ENCODE data around the gene MMP28.

Gene MMP28

GRCh38 chr17:35795007-35795870, at the start of gene MMP28:
Gene MMP28, minus strand, starts transcription at chr17:35795641. Its CDS starts 264 bp downstream, at chr17:35795377.
- DNase-seq (ENCODE audit: low read depth in 2 of 2, low spot score in 1 of 2), result no peak

- no peak for DNase-seq (ENCODE audit: low read depth in 2 of 2, low spot score in 1 of 2)
These were observed 49.1 kb upstream of the MMP28 start for GRCh38 chr17:35844547-35844946.

- no peak for DNase-seq (ENCODE audit: low read depth in 2 of 2, low spot score in 1 of 2)
These were observed 48.3 kb upstream of the MMP28 start for GRCh38 chr17:35843698-35844097.

DNA sequence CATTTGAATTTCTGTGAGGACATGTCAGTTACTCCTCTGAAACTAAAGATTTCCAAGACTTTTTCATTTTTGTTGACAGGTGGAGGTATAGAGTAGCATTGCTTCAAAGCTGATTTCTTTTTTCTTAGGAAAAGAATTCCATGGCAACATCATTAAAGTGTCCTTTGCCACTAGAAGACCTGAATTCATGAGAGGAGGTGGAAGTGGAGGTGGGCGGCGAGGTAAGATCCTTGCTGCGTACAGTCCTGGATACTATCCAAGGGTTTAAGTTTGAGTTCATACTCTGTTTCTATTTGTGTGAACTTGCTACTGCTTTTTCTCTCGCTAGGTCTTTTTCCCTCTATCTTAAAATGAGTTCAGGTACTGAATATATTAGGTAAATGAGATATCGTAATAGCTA, 46.8 kb upstream of the MMP28 start:
- no peak for DNase-seq (ENCODE audit: low read depth in 2 of 2, low spot score in 1 of 2)

DNA sequence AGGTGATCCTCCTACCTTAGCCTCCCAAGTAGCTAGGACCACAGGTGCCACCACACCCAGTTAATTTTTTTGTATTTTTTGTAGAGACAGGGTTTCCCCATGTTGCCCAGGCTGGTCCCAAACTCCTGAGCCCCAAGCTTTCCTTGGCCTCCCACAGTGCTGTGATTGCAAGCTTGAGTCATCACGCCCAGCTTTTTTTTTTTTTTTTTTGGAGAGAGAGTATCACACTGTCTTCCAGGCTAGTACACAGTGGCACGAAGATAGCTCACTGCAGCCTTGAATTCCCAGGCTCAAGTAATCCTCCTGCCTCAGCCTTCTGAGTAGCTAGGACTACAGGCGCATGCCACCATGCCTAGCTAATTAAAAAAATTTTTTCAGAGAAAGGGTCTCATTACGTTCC, 46.1 kb upstream of the MMP28 start:
- DNase-seq (ENCODE audit: low read depth in 2 of 2, low spot score in 1 of 2), result no peak

DNA sequence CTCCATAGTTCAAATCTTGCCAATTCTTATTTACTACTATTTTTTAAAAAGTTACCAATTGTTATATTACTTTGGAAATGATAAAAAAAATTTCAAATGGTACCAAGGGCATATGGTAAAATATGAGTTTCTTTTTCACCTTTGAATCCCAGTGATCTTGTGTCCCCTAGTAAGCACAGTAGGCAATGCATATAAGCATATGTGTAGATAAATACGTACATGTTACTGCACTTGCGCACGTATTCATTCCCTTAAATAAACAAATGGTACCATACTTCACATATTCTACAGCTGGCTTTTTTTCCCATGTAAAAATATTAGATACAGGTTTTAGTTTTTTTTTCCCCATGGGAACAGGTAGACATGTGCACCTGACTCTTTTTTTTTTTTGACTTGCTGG, 45.7 kb upstream of the MMP28 start:
- no peak for DNase-seq (ENCODE audit: low read depth in 2 of 2, low spot score in 1 of 2)

DNA sequence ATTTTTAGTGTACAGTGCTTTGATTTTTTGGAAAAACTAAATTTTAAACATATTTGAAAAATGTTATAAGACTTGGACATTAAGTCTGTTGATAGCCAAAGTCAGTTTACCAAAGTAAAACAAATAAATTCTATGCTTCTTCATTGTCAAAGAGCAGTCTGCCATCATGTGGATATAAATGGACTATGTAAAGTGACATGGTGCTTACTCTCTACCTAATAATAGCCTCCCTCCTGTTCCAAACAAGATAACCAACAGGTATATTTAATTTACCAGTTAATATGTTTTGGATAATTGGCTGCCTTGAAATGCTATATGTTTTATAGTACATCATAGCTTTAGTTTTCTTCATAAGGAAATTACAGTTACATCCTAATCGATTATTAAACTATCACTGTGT, 29.8 kb upstream of the MMP28 start:
- DNase-seq (ENCODE audit: low read depth in 2 of 2, low spot score in 1 of 2), result no peak

- no peak for DNase-seq (ENCODE audit: low read depth in 2 of 2, low spot score in 1 of 2)
These were observed 25.9 kb upstream of the MMP28 start for GRCh38 chr17:35821308-35821707.

DNA sequence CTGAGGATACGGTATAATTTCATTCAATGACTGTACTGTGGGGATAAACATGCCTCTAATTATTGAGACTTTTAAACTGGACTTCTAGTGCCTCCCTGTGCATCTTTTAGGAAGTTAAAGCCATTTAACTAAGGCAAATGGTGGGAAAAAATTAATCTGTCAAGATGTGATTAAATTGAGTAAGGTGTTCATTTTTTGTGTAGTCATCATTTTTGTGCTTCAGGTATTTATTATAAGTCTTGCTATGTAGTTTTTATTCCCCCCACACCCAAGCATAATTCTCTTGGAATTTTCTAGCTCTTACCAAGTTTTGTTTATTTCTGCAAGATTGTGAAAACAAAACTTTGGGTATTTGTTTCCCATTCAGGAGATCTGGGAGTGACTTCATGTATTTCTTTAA, 24.0 kb upstream of the MMP28 start:
- DNase-seq (ENCODE audit: low read depth in 2 of 2, low spot score in 1 of 2), result no peak

- no peak for DNase-seq (ENCODE audit: low read depth in 2 of 2, low spot score in 1 of 2)
These were observed 21.8 kb upstream of the MMP28 start for GRCh38 chr17:35817196-35817595.

DNA sequence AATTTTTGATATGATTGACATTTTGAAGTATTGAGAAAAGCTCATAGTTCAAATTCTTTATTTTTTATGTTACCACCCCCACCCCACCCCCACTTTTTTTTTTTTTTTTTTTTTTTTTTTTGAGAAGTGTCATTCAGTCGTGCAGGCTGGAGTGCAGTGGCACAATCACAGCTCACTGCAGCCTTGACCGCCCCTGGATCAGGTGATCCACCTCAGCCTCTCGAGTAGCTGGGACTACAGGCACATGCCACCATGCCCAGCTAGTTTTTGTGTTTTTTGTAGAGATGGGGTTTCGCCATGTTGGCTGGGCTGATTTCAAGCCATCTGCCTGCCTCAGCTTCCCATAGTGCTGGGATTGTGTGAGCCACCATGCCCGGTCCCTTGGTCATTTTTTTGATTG, 21.3 kb upstream of the MMP28 start:
- no peak for DNase-seq (ENCODE audit: low read depth in 2 of 2, low spot score in 1 of 2)

GRCh38 chr17:35812456-35812855, 17.0 kb upstream of the MMP28 start:
- DNase-seq (ENCODE audit: low read depth in 2 of 2, low spot score in 1 of 2), result no peak

- no peak for DNase-seq (ENCODE audit: low read depth in 2 of 2, low spot score in 1 of 2)
These were observed 16.3 kb upstream of the MMP28 start for GRCh38 chr17:35811759-35812158.

- no peak for DNase-seq (ENCODE audit: low read depth in 2 of 2, low spot score in 1 of 2)
These were observed 14.5 kb upstream of the MMP28 start for GRCh38 chr17:35809855-35810461.

- DNase-seq (ENCODE audit: low read depth in 2 of 2, low spot score in 1 of 2), result peak; percentile 85 to 91
These were observed 13.8 kb upstream of the MMP28 start, which contains the start of gene TAF15 for GRCh38 chr17:35808962-35809854. Gene TAF15, plus strand, starts transcription at chr17:35809484. Its CDS starts 86 bp downstream, at chr17:35809570.

GRCh38 chr17:35808240-35808961, 13.0 kb upstream of the MMP28 start:
- no peak for DNase-seq (ENCODE audit: low read depth in 2 of 2, low spot score in 1 of 2)

- no peak for DNase-seq (ENCODE audit: low read depth in 2 of 2, low spot score in 1 of 2)
These were observed 12.1 kb upstream of the MMP28 start for GRCh38 chr17:35807371-35808144.

DNA sequence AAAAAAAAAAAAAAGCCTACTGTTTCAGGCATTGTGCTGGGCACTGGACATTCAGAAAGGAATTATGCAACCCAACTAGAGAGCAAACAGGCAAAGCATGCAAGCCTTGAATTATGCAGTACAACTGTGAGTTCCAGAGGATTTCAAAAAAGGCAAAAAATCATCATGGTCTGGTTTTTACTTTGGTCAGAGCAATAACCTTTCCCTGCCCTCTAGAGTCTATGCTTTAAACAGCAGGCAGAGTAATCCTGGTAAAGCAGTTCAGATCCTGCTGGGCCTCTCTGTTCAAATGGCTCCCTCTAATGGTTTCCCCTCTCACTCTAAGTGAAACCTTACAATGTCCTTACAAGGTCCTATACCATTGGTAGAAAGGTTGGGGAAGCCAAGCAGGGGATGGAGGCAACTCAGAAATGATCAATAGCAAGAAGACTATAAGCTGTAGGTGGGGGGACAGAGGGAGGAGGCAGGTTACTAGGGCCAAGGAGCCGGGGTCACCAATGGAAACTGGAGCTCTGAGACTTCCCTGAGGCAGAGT, 9.3 kb upstream of the MMP28 start:
- DNase-seq (ENCODE audit: low read depth in 2 of 2, low spot score in 1 of 2), result no peak

- DNase-seq (ENCODE audit: low read depth in 2 of 2, low spot score in 1 of 2), result no peak
These were observed 6.3 kb upstream of the MMP28 start for GRCh38 chr17:35801583-35802224.

All from stimulated activated CD8-positive, alpha-beta memory T cell treated with anti-CD3 and anti-CD28 coated beads, Interleukin-4, amount 100 ng/mL, for 1 hour (primary cell).